ENCODE results near the gene CALML3. TPM values are rescaled to one million over a fixed set of nuclear protein-coding genes. Genes with fewer than 3 reads are reported as not detected.

Gene CALML3
- total RNA-seq (ENCODE audit: low replicate concordance), result not detected in 2 replicates

GRCh38 chr10:5524641-5525560 lies at the start of gene CALML3:
Gene CALML3, plus strand, starts transcription at chr10:5524961. Its CDS starts 125 bp downstream, at chr10:5525086.

GRCh38 chr10:5499493-5500140 lies 25.1 kb upstream of the CALML3 start, which contains the start of gene CALML5:
Gene CALML5, minus strand, starts transcription at chr10:5499570. Its CDS starts 132 bp downstream, at chr10:5499438.

Other genes with a start within 250 kb of the CALML3 start
- gene UCN3, start 160.0 kb upstream of the CALML3 start, total RNA-seq (ENCODE audit: low replicate concordance), result not detected in 2 replicates
- gene TUBAL3, start 120.1 kb upstream of the CALML3 start, total RNA-seq (ENCODE audit: low replicate concordance), result not detected in 2 replicates
- gene NET1, start 112.4 kb upstream of the CALML3 start, total RNA-seq (ENCODE audit: low replicate concordance), result 19.2 and 30.7 TPM in 2 replicates
- not detected in 2 replicates for gene CALML5, start 25.4 kb upstream of the CALML3 start, total RNA-seq (ENCODE audit: low replicate concordance)
- 9.7 and 13.3 TPM in 2 replicates for gene ASB13, start 141.6 kb downstream of the CALML3 start, total RNA-seq (ENCODE audit: low replicate concordance)
- gene TASOR2, start 159.9 kb downstream of the CALML3 start, total RNA-seq (ENCODE audit: low replicate concordance), result 21.5 and 52.2 TPM in 2 replicates